Measurements from ENCODE around the gene PNPLA6. TPM values are rescaled to one million over a fixed set of nuclear protein-coding genes. Genes with fewer than 3 reads are reported as not detected.

The PNPLA6 gene
- total and polyA plus RNA-seq, 2 of the 13 experiments (the other 11 are each of a cell fraction or from before 2014, with no cell fraction given): 24.9 to 28.2 TPM

- Histone ChIP-seq H3K27me3 (ENCODE audit: control insufficient read depth in 1 of 2, insufficient read depth in 2 of 2, low read length in 2 of 2) (no peaks in the 10 kb centered on the region), H2AFZ (ENCODE audit: low read length) (no peak overlapping the region), H3K4me2 (ENCODE audit: low read depth, low read length) (no peak overlapping the region), H3K36me3 (replicated peaks in 1 of 2; ENCODE audit: control insufficient read depth in 1 of 2, insufficient read depth in 2 of 2, low read length in 2 of 2) (peaks cover 1 to 5% of the 10 kb centered on the region in 2 experiments; a peak in 2 of 5 replicates), H3K4me1 (ENCODE audit: insufficient read depth, low read length) (no peaks in the 10 kb centered on the region), H3K79me2 (ENCODE audit: insufficient read depth, low read length) (no peaks in the 10 kb centered on the region), H3K9me3 (ENCODE audit: low read length) (no peaks in the 10 kb centered on the region), H4K20me1 (ENCODE audit: insufficient read depth, low read length) (no peaks in the 10 kb centered on the region), H3K9ac (ENCODE audit: insufficient read depth, low read depth, low read length) (no peak overlapping the region), H3K4me3 (replicated peaks in 1 of 3; ENCODE audit: insufficient read depth in 1 of 3, low read depth in 2 of 3, low read length in 3 of 3) (no peak overlapping the region), H3K27ac (ENCODE audit: extremely low read length, insufficient read depth, low read length) (no peak overlapping the region)
- FAIRE-seq: no peak
- ChIA-PET POLR2A (no interaction called here), CTCF (ENCODE audit: low intra/inter-chr PET ratio, low total read pairs) (no interaction called here)
- TF ChIP-seq ATF4 (CRISPR knock-in tag; IDR thresholded peaks at IDR 0.05): no peak
- no peak for TF ChIP-seq JARID2 (CRISPR knock-in tag; IDR thresholded peaks at IDR 0.05; ENCODE audit: insufficient replicate concordance)
- TF ChIP-seq SIX1 (CRISPR knock-in tag; IDR thresholded peaks at IDR 0.05; ENCODE audit: borderline replicate concordance): no peak
- TF ChIP-seq TGIF2 (CRISPR knock-in tag; IDR thresholded peaks at IDR 0.05): no peak
- TF ChIP-seq ZSCAN31 (CRISPR knock-in tag; IDR thresholded peaks at IDR 0.05; ENCODE audit: low read depth): no peak
- TF ChIP-seq GTF2F1 (IDR thresholded peaks at IDR 0.05; ENCODE audit: low read length): no peak
- TF ChIP-seq, protein P1, sequence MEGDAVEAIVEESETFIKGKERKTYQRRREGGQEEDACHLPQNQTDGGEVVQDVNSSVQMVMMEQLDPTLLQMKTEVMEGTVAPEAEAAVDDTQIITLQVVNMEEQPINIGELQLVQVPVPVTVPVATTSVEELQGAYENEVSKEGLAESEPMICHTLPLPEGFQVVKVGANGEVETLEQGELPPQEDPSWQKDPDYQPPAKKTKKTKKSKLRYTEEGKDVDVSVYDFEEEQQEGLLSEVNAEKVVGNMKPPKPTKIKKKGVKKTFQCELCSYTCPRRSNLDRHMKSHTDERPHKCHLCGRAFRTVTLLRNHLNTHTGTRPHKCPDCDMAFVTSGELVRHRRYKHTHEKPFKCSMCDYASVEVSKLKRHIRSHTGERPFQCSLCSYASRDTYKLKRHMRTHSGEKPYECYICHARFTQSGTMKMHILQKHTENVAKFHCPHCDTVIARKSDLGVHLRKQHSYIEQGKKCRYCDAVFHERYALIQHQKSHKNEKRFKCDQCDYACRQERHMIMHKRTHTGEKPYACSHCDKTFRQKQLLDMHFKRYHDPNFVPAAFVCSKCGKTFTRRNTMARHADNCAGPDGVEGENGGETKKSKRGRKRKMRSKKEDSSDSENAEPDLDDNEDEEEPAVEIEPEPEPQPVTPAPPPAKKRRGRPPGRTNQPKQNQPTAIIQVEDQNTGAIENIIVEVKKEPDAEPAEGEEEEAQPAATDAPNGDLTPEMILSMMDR (CRISPR knock-in tag; IDR thresholded peaks at IDR 0.05): no peak
- TF ChIP-seq THAP8 (CRISPR knock-in tag; IDR thresholded peaks at IDR 0.05; ENCODE audit: borderline replicate concordance): no peak
- no peak for TF ChIP-seq ZNF383 (CRISPR knock-in tag; IDR thresholded peaks at IDR 0.05; ENCODE audit: borderline replicate concordance)
- TF ChIP-seq ZNF101 (CRISPR knock-in tag; IDR thresholded peaks at IDR 0.05; ENCODE audit: borderline replicate concordance, low read depth): no peak
- TF ChIP-seq, protein P2, sequence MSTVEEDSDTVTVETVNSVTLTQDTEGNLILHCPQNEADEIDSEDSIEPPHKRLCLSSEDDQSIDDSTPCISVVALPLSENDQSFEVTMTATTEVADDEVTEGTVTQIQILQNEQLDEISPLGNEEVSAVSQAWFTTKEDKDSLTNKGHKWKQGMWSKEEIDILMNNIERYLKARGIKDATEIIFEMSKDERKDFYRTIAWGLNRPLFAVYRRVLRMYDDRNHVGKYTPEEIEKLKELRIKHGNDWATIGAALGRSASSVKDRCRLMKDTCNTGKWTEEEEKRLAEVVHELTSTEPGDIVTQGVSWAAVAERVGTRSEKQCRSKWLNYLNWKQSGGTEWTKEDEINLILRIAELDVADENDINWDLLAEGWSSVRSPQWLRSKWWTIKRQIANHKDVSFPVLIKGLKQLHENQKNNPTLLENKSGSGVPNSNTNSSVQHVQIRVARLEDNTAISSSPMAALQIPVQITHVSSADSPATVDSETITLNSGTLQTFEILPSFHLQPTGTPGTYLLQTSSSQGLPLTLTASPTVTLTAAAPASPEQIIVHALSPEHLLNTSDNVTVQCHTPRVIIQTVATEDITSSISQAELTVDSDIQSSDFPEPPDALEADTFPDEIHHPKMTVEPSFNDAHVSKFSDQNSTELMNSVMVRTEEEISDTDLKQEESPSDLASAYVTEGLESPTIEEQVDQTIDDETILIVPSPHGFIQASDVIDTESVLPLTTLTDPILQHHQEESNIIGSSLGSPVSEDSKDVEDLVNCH (CRISPR knock-in tag; IDR thresholded peaks at IDR 0.05): no peak
- TF ChIP-seq MTA1 (CRISPR knock-in tag; IDR thresholded peaks at IDR 0.05; ENCODE audit: borderline replicate concordance): no peak
- ATAC-seq: no peak
- 90% methylated on average over 8 of the region's 8 CpGs for WGBS (ENCODE audit: low lambda C conversion rate)
- BruUV-seq (replicated peaks): no TSS peak
- intact Hi-C loops (cut with micrococcal nuclease; ENCODE audit: unreplicated experiment): no loop called here
- DNase-seq (ENCODE audit: low spot score): no peak
- in situ Hi-C loops (cut with HindIII; ENCODE audit: extremely low pct_ligation_motif_present, low pct_unique_long_range_greater_than_20kb): no loop called here
Observed at GRCh38 chr19:7545300-7545699, 9.8 kb downstream of the PNPLA6 start.

All from HepG2 (cell line).